ENCODE data around the gene ADH1A.
"Not testable (repeated sequence)": the region's sequence is repeated elsewhere in the genome, so short reads cannot be mapped to it uniquely, and the experiment has no call there.

ADH1A gene

DNA sequence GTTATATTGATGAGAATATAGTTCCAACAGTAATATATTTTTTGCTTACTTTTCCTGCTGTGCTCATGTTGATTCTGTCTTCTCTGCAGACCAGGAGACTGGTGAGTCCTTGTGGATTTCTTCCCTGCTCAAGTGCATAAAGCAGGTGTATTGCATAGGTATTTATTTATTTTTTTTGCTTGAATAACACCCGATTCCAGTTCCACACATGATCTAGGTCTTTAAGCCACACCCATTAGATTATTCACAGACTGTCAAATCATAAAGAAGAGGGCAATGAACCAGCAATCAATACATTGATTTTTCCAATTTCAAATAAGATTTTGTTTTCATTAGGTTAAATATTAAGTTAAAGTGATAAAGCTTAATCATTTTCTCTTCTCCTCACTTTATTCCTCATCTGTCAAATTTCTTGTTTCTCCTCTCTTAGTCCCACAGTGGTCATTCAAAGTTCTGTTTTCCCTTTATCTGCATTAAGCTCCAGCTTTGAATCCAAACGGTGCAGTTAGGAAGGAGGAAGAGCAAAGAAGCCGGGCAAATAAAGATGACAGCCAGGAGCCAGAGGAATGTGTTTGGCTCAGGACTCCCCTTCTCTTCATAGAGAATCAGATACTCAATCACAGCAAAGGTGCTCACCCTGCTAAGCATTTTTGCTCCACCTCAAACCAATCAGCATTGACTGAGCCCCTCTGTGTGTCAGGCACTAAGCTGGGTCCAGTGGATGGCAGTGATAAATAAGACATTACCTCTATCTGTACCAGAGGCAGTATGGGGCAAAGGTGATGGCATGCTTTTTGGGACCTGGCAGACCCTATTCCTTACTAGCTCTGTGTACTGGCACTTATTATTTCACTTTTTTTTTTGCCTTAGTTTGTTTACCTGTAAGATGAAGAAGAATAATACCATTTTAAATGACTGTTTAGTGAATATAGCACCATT, at the start of gene ADH1A:
ADH1A (minus strand) TSS at position 138 of the 939 bp plus-strand sequence; CDS start at position 67, 71 bp downstream.
- DNase-seq (ENCODE audit: low read depth in 2 of 2): no peak

GRCh38 chr4:99339172-99339571, 48.4 kb upstream of the ADH1A start:
- no peak for DNase-seq (ENCODE audit: low read depth in 2 of 2)

- no peak for DNase-seq (ENCODE audit: low read depth in 2 of 2)
Measured at GRCh38 chr4:99336553-99336952, 45.8 kb upstream of the ADH1A start.

GRCh38 chr4:99334880-99335279, 44.1 kb upstream of the ADH1A start:
- DNase-seq (ENCODE audit: low read depth in 2 of 2): no peak

DNA sequence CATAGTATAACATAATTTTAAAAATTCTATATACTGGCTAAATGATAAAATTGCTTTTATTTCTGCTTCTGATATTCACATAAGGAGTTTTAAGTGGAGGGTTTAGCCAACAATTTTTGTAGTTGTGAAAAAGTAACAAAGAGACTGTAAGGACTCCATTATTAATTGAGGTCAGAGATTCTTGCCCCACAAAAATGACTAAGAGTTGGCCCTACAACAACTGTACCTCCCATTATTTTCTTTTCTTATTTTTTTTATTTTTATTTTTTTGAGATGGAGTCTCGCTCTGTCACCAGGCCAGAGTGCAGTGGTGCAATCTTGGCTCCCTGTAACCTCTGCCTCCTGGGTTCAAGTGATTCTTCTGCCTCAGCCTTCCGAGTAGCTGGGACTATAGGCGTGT, 39.9 kb upstream of the ADH1A start:
- DNase-seq (ENCODE audit: low read depth in 2 of 2): no peak

DNA sequence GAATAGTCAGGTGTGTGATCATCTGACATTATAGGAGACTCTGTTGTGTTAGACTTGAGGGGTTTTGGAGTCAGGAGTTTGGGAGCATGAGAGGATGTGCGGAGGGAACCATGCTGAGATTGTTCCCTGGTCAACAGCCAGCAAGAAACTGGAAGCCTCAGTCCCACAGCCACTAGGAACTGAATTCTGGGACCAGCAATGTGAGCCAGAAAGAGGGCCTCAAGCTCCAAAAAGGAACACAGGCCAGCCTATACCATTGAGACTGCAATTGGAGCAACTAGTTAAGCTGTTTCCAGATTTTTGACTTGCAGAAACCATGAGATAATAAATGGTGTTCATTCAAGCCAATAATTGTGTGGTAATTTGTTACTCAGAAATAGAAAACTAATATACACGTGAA, 39.1 kb upstream of the ADH1A start:
- no peak for DNase-seq (ENCODE audit: low read depth in 2 of 2)

DNA sequence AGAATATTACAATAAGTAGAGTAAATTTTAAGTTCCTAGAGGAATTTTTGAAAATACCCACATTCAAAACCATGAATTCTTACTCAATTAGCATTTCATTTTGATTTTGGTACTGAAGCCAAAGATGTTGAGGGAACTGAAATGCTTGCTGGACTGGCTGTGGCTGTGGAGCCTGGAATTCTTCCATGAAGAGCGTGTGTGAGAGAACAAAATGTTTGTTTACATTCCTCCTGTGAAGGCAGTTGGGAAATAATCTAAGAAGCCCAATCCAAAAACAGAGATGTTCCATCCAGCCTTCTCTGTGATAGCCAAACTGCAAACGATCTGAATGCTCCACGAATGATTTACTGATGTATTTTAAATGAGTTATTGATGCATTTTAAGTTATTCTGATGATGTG, 34.2 kb upstream of the ADH1A start:
- DNase-seq (ENCODE audit: low read depth in 2 of 2): no peak

DNA sequence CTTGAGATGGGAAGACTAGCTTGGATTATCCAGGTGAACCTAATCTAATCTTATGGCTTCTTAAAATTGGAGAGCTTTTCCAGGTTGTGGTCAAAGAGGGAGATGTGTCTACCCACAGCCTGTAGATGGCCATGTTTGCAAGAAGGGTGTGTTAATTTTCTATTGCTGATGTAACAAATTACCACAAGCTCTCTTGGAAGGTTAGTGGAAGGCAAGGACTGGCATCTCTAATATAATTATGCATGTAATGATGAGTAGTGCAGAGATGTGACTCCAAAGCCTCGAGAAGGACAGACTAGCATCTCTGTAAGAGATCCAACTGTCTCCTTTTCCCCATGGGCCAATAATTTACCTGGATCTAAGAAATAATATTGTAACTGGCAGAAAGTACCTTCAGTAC, 33.6 kb upstream of the ADH1A start:
- no peak for DNase-seq (ENCODE audit: low read depth in 2 of 2)

- no peak for DNase-seq (ENCODE audit: low read depth in 2 of 2)
Measured at GRCh38 chr4:99323756-99324155, 33.0 kb upstream of the ADH1A start.

GRCh38 chr4:99321241-99322191, 30.7 kb upstream of the ADH1A start, which contains the start of gene ADH1B:
Gene ADH1B, minus strand, starts transcription at chr4:99321401. Its CDS starts 70 bp downstream, at chr4:99321331.
- DNase-seq (ENCODE audit: low read depth in 2 of 2): no peak

DNA sequence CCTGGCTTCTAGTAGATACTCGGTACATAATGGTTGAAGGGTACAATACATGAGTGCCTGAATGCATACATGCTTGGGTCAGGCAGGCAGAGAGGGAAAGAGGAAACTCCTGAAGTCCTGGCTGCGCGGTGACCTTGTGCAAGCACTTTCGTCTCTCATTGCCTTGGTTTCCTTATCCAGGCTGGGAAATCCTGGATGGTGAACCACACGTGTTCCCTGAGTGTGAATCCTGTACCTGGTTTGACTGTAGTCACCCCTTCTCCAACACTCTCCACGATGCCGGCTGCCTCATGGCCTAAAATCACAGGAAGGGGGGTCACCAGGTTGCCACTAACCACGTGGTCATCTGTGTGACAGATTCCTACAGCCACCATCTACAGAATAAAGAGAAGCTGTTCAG, 27.0 kb upstream of the ADH1A start:
- DNase-seq (ENCODE audit: low read depth in 2 of 2): not testable (repeated sequence)

DNA sequence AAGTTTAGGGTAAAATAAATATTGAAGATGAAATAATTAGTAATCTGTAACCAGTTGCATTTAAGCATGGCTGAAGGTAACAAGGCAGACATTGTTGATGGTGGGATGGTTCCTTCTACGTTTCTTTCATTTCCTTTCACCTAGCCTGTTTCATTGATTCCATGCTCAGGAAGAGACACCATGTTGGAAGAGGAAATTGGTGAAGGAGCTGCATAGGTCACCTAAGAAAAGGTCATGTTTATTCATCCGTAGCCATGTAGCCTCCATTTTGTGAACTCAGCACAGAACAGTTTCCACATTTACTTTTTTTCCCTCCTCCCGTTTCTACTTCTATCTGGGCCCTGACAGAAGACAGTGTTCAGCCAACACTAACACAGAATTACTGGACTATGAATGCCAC, 26.6 kb upstream of the ADH1A start:
- no peak for DNase-seq (ENCODE audit: low read depth in 2 of 2)

DNA sequence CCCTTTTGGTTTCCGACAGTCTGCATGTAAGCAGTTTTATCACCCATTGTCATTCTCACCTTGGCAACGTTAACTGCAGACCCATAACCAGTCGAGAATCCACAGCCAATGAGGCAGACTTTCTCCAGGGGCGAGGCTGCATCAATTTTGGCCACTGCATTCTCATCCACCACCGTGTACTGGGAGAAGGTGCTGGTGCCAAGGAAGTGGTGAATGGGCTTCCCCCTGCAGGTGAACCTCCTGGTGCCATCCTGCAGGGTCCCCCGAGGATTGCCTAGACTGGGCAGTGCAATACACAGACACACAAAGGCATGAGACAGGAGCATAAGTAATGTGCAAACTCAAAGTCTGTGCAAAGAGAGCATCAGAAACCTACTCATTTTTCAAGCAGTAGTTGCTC, 25.1 kb upstream of the ADH1A start:
- no peak for DNase-seq (ENCODE audit: low read depth in 2 of 2)

GRCh38 chr4:99314211-99314610, 23.4 kb upstream of the ADH1A start:
- no peak for DNase-seq (ENCODE audit: low read depth in 2 of 2)

- no peak for DNase-seq (ENCODE audit: low read depth in 2 of 2)
Measured at GRCh38 chr4:99310389-99310788, 19.6 kb upstream of the ADH1A start.

- DNase-seq (ENCODE audit: low read depth in 2 of 2): no peak
Measured at GRCh38 chr4:99305638-99306400, 15.0 kb upstream of the ADH1A start.

GRCh38 chr4:99301376-99302164, 10.8 kb upstream of the ADH1A start:
- no peak for DNase-seq (ENCODE audit: low read depth in 2 of 2)

DNA sequence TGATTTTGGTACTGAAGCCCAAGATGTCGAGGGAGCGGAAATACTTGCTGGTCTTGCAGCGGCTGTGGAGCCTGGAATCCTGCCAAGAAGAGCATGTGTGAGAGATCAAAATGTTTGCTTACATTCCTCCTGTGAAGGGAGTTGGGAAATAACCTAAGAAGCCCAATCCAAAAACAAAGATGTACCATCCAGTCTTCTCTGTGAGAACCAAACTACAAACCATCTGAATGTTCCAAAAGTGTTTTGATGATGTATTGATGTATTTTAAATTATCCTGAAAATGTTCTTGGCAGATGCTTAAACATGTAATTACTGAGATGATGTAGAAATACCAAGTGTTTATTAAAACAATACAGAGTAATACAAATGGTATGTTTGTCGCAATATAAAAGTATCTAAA, 10.1 kb upstream of the ADH1A start:
- DNase-seq (ENCODE audit: low read depth in 2 of 2): no peak

- no peak for DNase-seq (ENCODE audit: low read depth in 2 of 2)
Measured at GRCh38 chr4:99293357-99293756, 2.6 kb upstream of the ADH1A start.

- no peak for DNase-seq (ENCODE audit: low read depth in 2 of 2)
Measured at GRCh38 chr4:99285387-99285786, 5.4 kb downstream of the ADH1A start.

DNA sequence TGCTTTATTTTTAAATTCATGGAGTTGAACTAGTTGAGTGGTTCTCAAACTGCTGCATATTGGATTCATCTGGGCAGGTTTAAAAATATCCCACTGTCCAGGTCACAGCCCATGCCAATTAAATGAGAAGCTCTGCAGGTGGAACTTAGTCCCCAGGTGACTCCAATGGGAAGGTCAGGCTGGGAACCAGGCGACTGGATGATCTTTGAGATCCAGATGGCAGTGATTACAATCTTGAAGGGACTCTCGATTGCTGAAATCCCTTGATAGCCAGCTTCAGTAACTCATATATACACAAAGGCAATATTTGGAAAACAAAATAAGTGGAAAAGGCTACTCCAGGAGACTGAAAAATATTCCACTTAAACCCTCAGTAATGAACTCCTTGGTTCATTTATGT, 8.1 kb downstream of the ADH1A start:
- no peak for DNase-seq (ENCODE audit: low read depth in 2 of 2)

Measured in stimulated activated CD8-positive, alpha-beta memory T cell treated with anti-CD3 and anti-CD28 coated beads, Interleukin-15, amount 100 ng/mL, for 48 hours (primary cell).